OCI-LY7 (cell line): ENCODE measurements around the gene FHIT. TPM values are rescaled to one million over a fixed set of nuclear protein-coding genes. Genes with fewer than 3 reads are reported as not detected.

Source experiments
- BruUV-seq: library from RNA; stranded (reverse); fragments of 400-500 nt; replicated peaks from 2 replicates; lab custom pipeline; 2021; lab: Mats Ljungman, UMichigan
- CTCF ChIA-PET: fragments of 300-600 bp; sonication (Branson Sonifier 250); formaldehyde crosslinking; loops from one replicate; lab custom pipeline; 2022; ENCODE audit warnings: antibody characterized with exemption; ENCODE audit not compliant: unreplicated experiment; lab: Charles Lee
- POLR2A ChIA-PET: fragments of 300-600 bp; sonication (Branson Sonifier 250); formaldehyde crosslinking; loops from one replicate; lab custom pipeline; 2022; ENCODE audit warnings: antibody characterized with exemption; lab: Charles Lee
- DNase-seq: peaks from one replicate; pipeline ENCODE4 v3.0.0-alpha.2; 2015; ENCODE audit warnings: low spot score
- H2AFZ ChIP-seq: fragments of 200-600 bp; sonication (generic), shearing (Covaris generic); 2 replicates; pipeline ENCODE4 v1.6.1; 2014; ENCODE audit warnings: mild to moderate bottlenecking, antibody characterized with exemption, low read length, moderate library complexity
- H3K27ac ChIP-seq: fragments of 200-600 bp; sonication (generic); 2 replicates; pipeline ENCODE4 v1.5.1; 2014; ENCODE audit warnings: mixed run types, low read depth, mild to moderate bottlenecking, moderate library complexity, low read length, inconsistent platforms; ENCODE audit not compliant: poor library complexity, severe bottlenecking
- H3K36me3 ChIP-seq: fragments of 200-600 bp; sonication (generic); 2 replicates; pipeline ENCODE4 v1.6.1; 2014; ENCODE audit warnings: mild to moderate bottlenecking, antibody characterized with exemption, low read length, moderate library complexity, mixed read lengths; ENCODE audit not compliant: insufficient read depth
- H3K4me1 ChIP-seq: fragments of 200-600 bp; sonication (generic); 2 replicates; pipeline ENCODE4 v1.5.1; 2014; ENCODE audit warnings: mild to moderate bottlenecking, low read length; ENCODE audit not compliant: insufficient read depth, poor library complexity, severe bottlenecking
- H3K4me2 ChIP-seq: fragments of 200-600 bp; sonication (generic); 2 replicates; pipeline ENCODE4 v1.6.1; 2014; ENCODE audit warnings: mild to moderate bottlenecking, low read length
- H3K4me3 ChIP-seq: fragments of 200-600 bp; sonication (generic); 2 replicates; pipeline ENCODE4 v1.5.1; 2014; ENCODE audit warnings: mild to moderate bottlenecking, low read depth, low read length; ENCODE audit not compliant: poor library complexity, severe bottlenecking
- H3K79me2 ChIP-seq: fragments of 200-600 bp; sonication (generic); 2 replicates; pipeline ENCODE4 v1.6.1; 2016; ENCODE audit warnings: low read depth, mild to moderate bottlenecking, low read length, moderate library complexity, mixed read lengths; ENCODE audit not compliant: insufficient read depth
- H3K9me2 ChIP-seq: fragments of 200-600 bp; sonication (generic); 2 replicates; pipeline ENCODE4 v1.6.1; 2016; ENCODE audit warnings: mild to moderate bottlenecking, low read length, mixed read lengths; ENCODE audit not compliant: insufficient read depth
- H3K9me3 ChIP-seq: fragments of 200-600 bp; sonication (generic); 2 replicates; pipeline ENCODE4 v1.6.1; 2014; ENCODE audit warnings: mild to moderate bottlenecking, mixed run types, low read length, mixed read lengths
- H4K20me1 ChIP-seq: fragments of 200-600 bp; sonication (generic); 2 replicates; pipeline ENCODE4 v1.6.1; 2014; ENCODE audit warnings: mild to moderate bottlenecking, antibody characterized with exemption, low read length, moderate library complexity, mixed read lengths; ENCODE audit not compliant: insufficient read depth
- CTCF ChIP-seq: fragments of 200-600 bp; sonication (generic); conservative IDR thresholded peaks from 2 replicates; pipeline ENCODE4 v1.5.1; 2014; ENCODE audit warnings: mild to moderate bottlenecking, antibody characterized with exemption, low read length, moderate library complexity, mixed read lengths
- EZH2phosphoT487 ChIP-seq: fragments of 200-600 bp; sonication (generic); IDR thresholded peaks from 2 replicates; pipeline ENCODE4 v1.6.1; 2018; ENCODE audit warnings: low read depth, borderline replicate concordance, mild to moderate bottlenecking, mixed run types, antibody characterized with exemption, low read length, moderate library complexity, mixed read lengths
- intact Hi-C: fragments of 100-400 bp; cut with micrococcal nuclease; formaldehyde crosslinking; loops from one replicate; pipeline ENCODE4 v1.10.0; 2022; ENCODE audit not compliant: unreplicated experiment
- total RNA-seq, 2 experiments: library from RNA; depleted of rRNA in 1 of 2; stranded (reverse); fragments of >200 nt in 1 of 2; shearing (Covaris generic) in 1 of 2; gene quantifications; 2 replicates each; pipeline ENCODE4 v1.2.3, GENCODE V29; 2014 to 2022

Gene FHIT
- total RNA-seq, 2 experiments from 2014 or later = 5.0 to 10.9 TPM

- no TSS peak for BruUV-seq
Measured at GRCh38 chr3:61015859-61016258, 235.4 kb downstream of the FHIT start.

GRCh38 chr3:61015408-61015807 is 235.8 kb downstream of the FHIT start:
- Histone ChIP-seq H3K79me2 (no peaks in the 10 kb centered on the region), H3K9me2 (no peaks in the 10 kb centered on the region), H3K36me3 (no peaks in the 10 kb centered on the region), H3K4me1 (no peaks in the 10 kb centered on the region), H2AFZ (no peak overlapping the region), H3K4me2 (no peak overlapping the region), H3K4me3 (no peak overlapping the region), H3K9me3 (no peaks in the 10 kb centered on the region), H4K20me1 (no peaks in the 10 kb centered on the region), H3K27ac (no peak overlapping the region)
- TF ChIP-seq EZH2phosphoT487 = no peak
- TF ChIP-seq CTCF = no peak
- ChIA-PET POLR2A (interaction anchor here (1.5 kb wide), 1 partner anchor 10 kb away, joined by 5 read pairs; no protein-coding TSS in a partner anchor), CTCF (no interaction called here)
- intact Hi-C loops = no loop called here
- no TSS peak for BruUV-seq
- DNase-seq = no peak

More at GRCh38 chr3:61015859-61016258, 235.4 kb downstream of the FHIT start:
- no peak for TF ChIP-seq EZH2phosphoT487
- Histone ChIP-seq H3K9me2 (no peaks in the 10 kb centered on the region), H3K4me1 (no peaks in the 10 kb centered on the region), H3K79me2 (no peaks in the 10 kb centered on the region), H3K4me3 (no peak overlapping the region), H3K9me3 (no peaks in the 10 kb centered on the region), H2AFZ (no peak overlapping the region), H4K20me1 (no peaks in the 10 kb centered on the region), H3K4me2 (no peak overlapping the region), H3K36me3 (no peaks in the 10 kb centered on the region), H3K27ac (no peak overlapping the region)
- no peak for DNase-seq
- CTCF ChIA-PET = no interaction called here
- POLR2A ChIA-PET = no interaction called here
- intact Hi-C loops = no loop called here

GRCh38 chr3:61008998-61009380 is 242.3 kb downstream of the FHIT start:
- no peak overlapping the region for H3K4me3 ChIP-seq
- no peak overlapping the region for H3K27ac ChIP-seq
- POLR2A ChIA-PET = interaction anchor here (1.1 kb wide), 1 partner anchor 16 kb away, joined by 3 read pairs; no protein-coding TSS in a partner anchor
- no peak for DNase-seq
- H3K4me2 ChIP-seq = no peak overlapping the region
- intact Hi-C loops = no loop called here
- no TSS peak for BruUV-seq
- no peaks in the 10 kb centered on the region for H3K36me3 ChIP-seq
- TF ChIP-seq CTCF (no peak), EZH2phosphoT487 (no peak)
- CTCF ChIA-PET = no interaction called here
- no peaks in the 10 kb centered on the region for H3K4me1 ChIP-seq
- no peak overlapping the region for H2AFZ ChIP-seq
- no peaks in the 10 kb centered on the region for H3K9me2 ChIP-seq
- H3K9me3 ChIP-seq = no peaks in the 10 kb centered on the region
- H3K79me2 ChIP-seq = no peaks in the 10 kb centered on the region
- no peaks in the 10 kb centered on the region for H4K20me1 ChIP-seq
